Measurements from ENCODE around the gene PMM2.

PMM2 gene

GRCh38 chr16:8898660-8899318, 101.2 kb downstream of the PMM2 start:
- H2BK5ac ChIP-seq (ENCODE audit: low read depth, low read length, poor library complexity) = no peak overlapping the region

More at GRCh38 chr16:8898660-8899318, 101.2 kb downstream of the PMM2 start:
- peaks cover 50 to 67% of the 10 kb centered on the region in 2 experiments for H3K36me3 ChIP-seq (ENCODE audit: control insufficient read depth in 1 of 2, insufficient read depth in 2 of 2, low read length in 2 of 2)
- no peak overlapping the region for H3K9ac ChIP-seq (ENCODE audit: low read length)
- no peak overlapping the region for H4K91ac ChIP-seq (ENCODE audit: low read depth, low read length)
- no peak overlapping the region for H3K14ac ChIP-seq (ENCODE audit: low read length)
- DNase-seq = no peak
- H2BK12ac ChIP-seq (ENCODE audit: low read length) = no peak overlapping the region
- no peak overlapping the region for H3K4me3 ChIP-seq (ENCODE audit: low read depth, low read length)
- H3K79me1 ChIP-seq (ENCODE audit: low read length) = no peaks in the 10 kb centered on the region
- H3K4me1 ChIP-seq (ENCODE audit: control insufficient read depth in 1 of 2, insufficient read depth in 2 of 2, low read length in 2 of 2) = no peaks in the 10 kb centered on the region
- no peaks in the 10 kb centered on the region for H3K27me3 ChIP-seq (ENCODE audit: insufficient read depth, low read length)
- H3K27ac ChIP-seq (ENCODE audit: low read depth, low read length) = no peak overlapping the region
- no peak overlapping the region for H3K18ac ChIP-seq (ENCODE audit: low read length)
- H3K4ac ChIP-seq (ENCODE audit: low read depth, low read length) = no peak overlapping the region
- no peak overlapping the region for H3K23ac ChIP-seq (ENCODE audit: low read length)
- no peak overlapping the region for H3K4me2 ChIP-seq (ENCODE audit: low read length)
- H4K8ac ChIP-seq (ENCODE audit: low read depth, low read length) = no peak overlapping the region
- H3K9me3 ChIP-seq (ENCODE audit: insufficient read depth, low read depth, low read length) = peaks cover 2% of the 10 kb centered on the region
- no peak overlapping the region for H2BK120ac ChIP-seq (ENCODE audit: insufficient read depth, low read length, poor library complexity)
- H2AFZ ChIP-seq (ENCODE audit: insufficient read depth, low read length, poor library complexity) = no peak overlapping the region
- no peaks in the 10 kb centered on the region for H3K79me2 ChIP-seq (ENCODE audit: control insufficient read depth, insufficient read depth, low read length, poor library complexity)
- WGBS (ENCODE audit: extremely low coverage, insufficient coverage, insufficient read length) = no CpG with 5 or more reads among the region's 3 CpGs
- H2AK5ac ChIP-seq (ENCODE audit: low read length) = no peak overlapping the region
- H4K12ac ChIP-seq (ENCODE audit: low read depth, low read length) = no peak overlapping the region
